D721Med (cell line): ENCODE results near the gene NUF2.

Source experiments
- DNase-seq: peaks from one replicate; pipeline ENCODE4 v3.0.0; 2011; ENCODE audit warnings: low spot score; ENCODE audit not compliant: insufficient read length
- FAIRE-seq: peaks from 2 replicates; lab custom pipeline; 2011; peaks lifted over from hg19 to GRCh38; lab: Jason Lieb, UNC
- TF ChIP-seq, protein P1 (sequence below): IDR thresholded peaks from 2 replicates; pipeline ENCODE4 v1.5.1; 2012; ENCODE audit warnings: mild to moderate bottlenecking, control low read depth; ENCODE audit not compliant: insufficient read depth; ENCODE audit errors: missing control alignments

Gene NUF2

DNA sequence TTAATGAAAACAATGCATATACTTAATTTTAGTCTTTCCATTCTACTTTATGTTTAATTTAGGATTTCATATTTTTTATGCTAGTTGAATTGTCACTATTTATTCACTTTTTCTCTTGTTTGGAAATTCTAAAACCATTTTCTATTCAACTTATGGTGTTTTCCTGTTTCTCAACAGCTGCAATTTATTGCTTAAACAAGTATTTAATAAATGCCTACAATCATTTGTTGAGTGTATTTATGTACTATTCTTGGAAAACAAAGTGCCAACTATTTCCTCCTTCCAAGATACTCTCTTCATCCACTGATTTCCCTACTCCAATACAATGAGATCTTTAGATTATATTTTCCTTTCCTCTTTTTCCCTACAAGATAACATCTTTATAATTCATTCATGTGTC, 65.4 kb downstream of the NUF2 start:
- TF ChIP-seq, protein P1, sequence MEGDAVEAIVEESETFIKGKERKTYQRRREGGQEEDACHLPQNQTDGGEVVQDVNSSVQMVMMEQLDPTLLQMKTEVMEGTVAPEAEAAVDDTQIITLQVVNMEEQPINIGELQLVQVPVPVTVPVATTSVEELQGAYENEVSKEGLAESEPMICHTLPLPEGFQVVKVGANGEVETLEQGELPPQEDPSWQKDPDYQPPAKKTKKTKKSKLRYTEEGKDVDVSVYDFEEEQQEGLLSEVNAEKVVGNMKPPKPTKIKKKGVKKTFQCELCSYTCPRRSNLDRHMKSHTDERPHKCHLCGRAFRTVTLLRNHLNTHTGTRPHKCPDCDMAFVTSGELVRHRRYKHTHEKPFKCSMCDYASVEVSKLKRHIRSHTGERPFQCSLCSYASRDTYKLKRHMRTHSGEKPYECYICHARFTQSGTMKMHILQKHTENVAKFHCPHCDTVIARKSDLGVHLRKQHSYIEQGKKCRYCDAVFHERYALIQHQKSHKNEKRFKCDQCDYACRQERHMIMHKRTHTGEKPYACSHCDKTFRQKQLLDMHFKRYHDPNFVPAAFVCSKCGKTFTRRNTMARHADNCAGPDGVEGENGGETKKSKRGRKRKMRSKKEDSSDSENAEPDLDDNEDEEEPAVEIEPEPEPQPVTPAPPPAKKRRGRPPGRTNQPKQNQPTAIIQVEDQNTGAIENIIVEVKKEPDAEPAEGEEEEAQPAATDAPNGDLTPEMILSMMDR, result no peak
- DNase-seq (no peak), FAIRE-seq (no peak)

DNA sequence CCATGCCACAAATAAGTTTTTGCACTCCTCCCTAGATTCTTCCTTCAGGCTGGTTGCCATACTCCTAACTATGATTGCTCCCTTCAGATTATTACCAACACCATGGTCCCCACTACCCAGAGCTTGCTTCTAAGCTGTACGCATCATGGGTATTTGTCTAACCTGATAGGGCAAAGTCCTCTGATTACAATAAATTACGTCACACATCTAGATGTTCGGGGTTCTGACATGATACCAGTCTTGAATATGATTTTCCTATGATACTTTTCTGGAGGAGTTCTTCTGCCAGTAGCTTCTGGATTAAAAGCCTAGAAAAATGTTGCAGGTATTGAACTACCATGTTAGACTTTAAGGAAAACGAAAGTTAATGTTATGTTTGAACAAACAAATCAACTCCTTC, 67.2 kb downstream of the NUF2 start:
- TF ChIP-seq, protein P1, result no peak
- DNase-seq (no peak), FAIRE-seq (no peak)

DNA sequence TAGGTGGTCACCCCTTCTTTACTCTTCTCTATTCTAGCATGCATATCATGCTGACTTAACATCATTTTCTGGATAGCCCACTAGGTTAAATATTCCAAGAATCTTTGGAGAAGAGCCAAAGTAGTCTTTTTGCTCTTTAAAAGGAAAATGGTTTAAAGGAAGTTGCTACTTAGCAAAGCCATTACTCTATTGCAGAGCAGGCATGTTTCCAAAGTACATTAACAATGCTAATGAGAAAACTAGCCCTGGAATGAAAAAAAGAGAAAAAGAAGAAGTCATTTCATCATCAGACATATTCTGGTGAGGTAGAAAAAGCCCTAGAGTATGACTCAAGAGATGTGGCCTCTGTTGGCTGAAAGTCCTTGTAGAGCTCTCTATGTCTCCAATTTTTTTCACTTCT, 74.0 kb downstream of the NUF2 start:
- DNase-seq (no peak), FAIRE-seq (no peak)
- TF ChIP-seq, protein P1, result no peak

DNA sequence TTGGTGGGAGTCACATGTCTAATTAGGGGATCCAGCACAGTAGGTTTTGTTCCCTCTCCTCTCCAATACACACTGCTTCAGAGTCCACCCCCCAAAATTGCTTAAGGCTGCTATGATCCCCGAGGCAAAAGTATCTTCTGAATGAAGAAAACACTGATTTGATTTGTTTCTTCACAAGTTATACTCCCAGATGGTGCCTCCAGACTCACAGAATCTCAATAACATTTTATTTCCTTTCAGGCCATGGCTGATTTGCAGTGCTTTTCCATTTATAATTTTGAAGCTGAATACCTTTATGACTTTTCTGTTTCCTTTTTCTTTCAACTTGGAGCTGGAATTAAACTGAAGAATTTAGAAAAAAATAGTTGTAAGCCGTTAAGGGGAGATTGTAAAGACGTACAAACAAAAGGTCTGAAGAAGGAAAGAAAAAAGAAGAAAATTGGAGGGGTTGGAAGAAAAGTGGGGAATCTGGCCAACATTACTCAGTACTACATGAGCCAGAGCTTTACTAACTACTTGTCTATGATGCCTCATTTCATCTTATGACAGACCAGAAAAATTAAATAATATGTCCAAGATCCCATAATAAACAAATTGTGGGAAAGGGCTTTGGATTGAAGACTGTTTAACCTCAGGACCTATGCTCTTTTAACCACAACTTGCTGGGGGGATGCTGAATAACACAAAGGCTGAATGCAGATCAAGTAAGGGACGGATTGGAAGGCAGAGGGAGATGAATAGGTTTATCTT, 75.9 kb downstream of the NUF2 start:
- TF ChIP-seq, protein P1, result no peak
- DNase-seq, result no peak
- no peak for FAIRE-seq

DNA sequence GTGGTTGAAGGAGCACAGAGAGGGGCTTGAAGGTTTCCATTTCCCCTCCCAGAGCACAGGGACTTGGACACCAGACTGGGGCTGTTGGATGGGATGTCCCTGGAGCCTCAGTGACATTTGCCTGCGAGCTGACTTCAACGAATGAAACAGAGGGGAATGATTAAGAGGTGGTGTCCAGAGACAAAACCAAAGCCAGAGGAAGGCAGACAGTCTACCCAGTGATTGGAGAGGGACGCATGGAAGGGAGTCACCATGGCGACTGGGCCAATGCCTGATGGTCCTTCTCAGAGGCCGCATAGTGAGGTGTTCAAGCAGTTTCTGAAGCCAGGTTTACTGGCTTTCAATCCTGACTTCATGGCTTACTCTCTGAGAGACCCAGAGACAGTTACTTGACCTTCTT, 77.2 kb downstream of the NUF2 start:
- TF ChIP-seq, protein P1, result no peak

DNA sequence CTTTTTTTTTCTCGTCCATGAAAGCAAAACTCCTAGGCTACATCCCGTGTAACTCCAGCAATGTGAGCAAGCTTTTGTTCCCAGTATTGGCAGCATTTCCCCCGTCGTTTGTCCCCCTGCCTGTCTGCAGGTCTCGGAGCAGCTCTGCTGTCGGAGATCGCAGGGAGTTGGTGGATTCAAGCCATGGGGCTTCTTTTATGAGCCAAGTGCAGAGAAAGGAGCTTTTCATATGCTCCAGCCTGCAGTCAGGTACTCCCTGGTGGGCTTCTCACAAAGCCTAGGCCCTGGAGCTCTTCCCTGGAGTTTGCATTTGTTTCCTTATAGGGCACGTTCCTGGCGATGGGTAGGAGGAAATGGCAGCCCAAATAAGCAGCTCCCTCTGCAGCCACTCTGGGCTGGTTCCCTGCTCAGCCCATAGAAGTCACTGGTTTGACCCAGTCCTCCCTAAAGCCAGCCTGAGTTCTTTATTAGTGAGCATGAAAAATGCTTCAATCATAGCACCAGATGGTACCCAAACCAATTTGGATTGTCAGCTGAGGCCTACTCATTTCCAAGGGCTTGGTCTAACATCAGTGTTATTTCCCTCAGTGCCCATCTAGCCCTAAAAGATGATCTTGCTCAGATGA, 78.3 kb downstream of the NUF2 start:
- DNase-seq (no peak), FAIRE-seq (no peak)
- TF ChIP-seq, protein P1, result no peak

More for the DNA sequence above, 77.2 kb downstream of the NUF2 start:
- DNase-seq (no peak), FAIRE-seq (no peak)

DNA sequence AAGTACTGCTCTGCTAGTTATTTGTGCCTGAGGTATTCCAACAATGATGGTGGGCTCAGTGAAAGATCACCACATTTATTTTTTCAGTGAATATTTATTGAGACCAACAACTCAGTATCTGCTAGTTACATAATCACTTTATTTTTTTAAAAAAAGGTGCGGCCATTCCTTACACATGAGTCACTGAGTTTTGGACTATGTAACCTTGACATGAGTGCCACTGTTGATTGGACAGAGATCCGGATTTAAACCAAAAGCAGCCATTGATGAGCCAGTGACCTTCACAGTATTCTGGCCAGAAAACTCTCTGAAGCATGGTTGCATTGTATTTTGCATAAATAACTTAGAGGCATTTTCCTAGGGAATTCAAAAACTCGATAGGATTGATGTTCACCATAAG, 79.5 kb downstream of the NUF2 start:
- FAIRE-seq, result no peak

More for the DNA sequence above, 79.5 kb downstream of the NUF2 start:
- DNase-seq, result no peak
- TF ChIP-seq, protein P1, result no peak
